ENCODE data around the gene TMEM108.

- no peak for TF ChIP-seq CTCF (IDR thresholded peaks at IDR 0.05; ENCODE audit: low read depth, low read length, poor library complexity, severe bottlenecking)
- TF ChIP-seq EZH2phosphoT487 (IDR thresholded peaks at IDR 0.05; ENCODE audit: borderline replicate concordance, low read length) = no peak
Measured at GRCh38 chr3:133058243-133058642, 20.1 kb downstream of the TMEM108 start.
